HCT116 (cell line): ENCODE results near the gene HMGA1. TPM values are rescaled to one million over a fixed set of nuclear protein-coding genes. Genes with fewer than 3 reads are reported as not detected.

ENCODE experiments used
- ATAC-seq: fragments of 200-7000 bp; cut with Tn5 transposase; 2 replicates; pipeline ENCODE4 v1.9.1; 2020; ENCODE audit warnings: mild to moderate bottlenecking, moderate library complexity
- BruUV-seq: library from RNA; stranded (reverse); fragments of 400-500 nt; replicated peaks from 2 replicates; lab custom pipeline; 2021; lab: Mats Ljungman, UMichigan
- CTCF ChIA-PET: fragments of 300-600 bp; sonication (Branson Sonifier 250); formaldehyde crosslinking; loops from one replicate; lab custom pipeline; 2021; ENCODE audit warnings: antibody characterized with exemption; lab: Charles Lee
- POLR2A ChIA-PET: fragments of 300-600, 350-600 bp; sonication (Branson Sonifier 250); formaldehyde crosslinking; loops from one replicate; lab custom pipeline; 2021; ENCODE audit warnings: antibody characterized with exemption; lab: Charles Lee
- RAD21 ChIA-PET, 2 experiments: fragments of 300-600 bp; sonication (Branson Sonifier 250); formaldehyde crosslinking; loops; one replicate each; lab custom pipeline; 2023; ENCODE audit warnings: low total read pairs in 2 of 2; ENCODE audit not compliant: uncharacterized antibody in 2 of 2, unreplicated experiment in 2 of 2, low non-redundant PET in 1 of 2; lab: Charles Lee
- DNase-seq: peaks from one replicate; pipeline ENCODE4 v3.0.0-alpha.2; 2010; ENCODE audit warnings: low read depth, low spot score
- H2AFZ ChIP-seq: fragments of 200-600 bp; shearing (Covaris generic), sonication (generic); 2 replicates; pipeline ENCODE4 v1.6.1; 2017; ENCODE audit warnings: low read depth, mixed run types, mixed read lengths, antibody characterized with exemption, low read length; ENCODE audit not compliant: poor library complexity, severe bottlenecking
- H3K27ac ChIP-seq: 2 replicates; pipeline ENCODE4 v1.5.1; 2012; ENCODE audit warnings: low read depth, low read length
- H3K27me3 ChIP-seq: fragments of 200-600 bp; sonication (generic); 2 replicates; pipeline ENCODE4 v1.6.1; 2016; ENCODE audit warnings: mixed run types, low read length, mixed read lengths; ENCODE audit not compliant: insufficient read depth
- H3K36me3 ChIP-seq, 2 experiments: fragments of 200-500 bp in 1 of 2; fragments of 200-600 bp in 1 of 2; sonication (Bioruptor generic) in 1 of 2; sonication (generic) in 1 of 2; 2 replicates each; pipeline versions ENCODE4 v1.5.1 to v1.6.1; 2014 to 2016; ENCODE audit warnings: low read length in 2 of 2, inconsistent platforms in 1 of 2, mixed read lengths in 1 of 2, mixed run types in 1 of 2; ENCODE audit not compliant: insufficient read depth in 2 of 2, control insufficient read depth in 1 of 2
- H3K4me1 ChIP-seq, 2 experiments: fragments of 200-600 bp in 1 of 2; sonication (generic) in 1 of 2; 2 replicates each; pipeline versions ENCODE4 v1.5.1 to v1.6.1; 2012 to 2017; ENCODE audit warnings: low read length in 2 of 2, inconsistent platforms in 1 of 2, mild to moderate bottlenecking in 1 of 2, mixed read lengths in 1 of 2, mixed run types in 1 of 2, moderate library complexity in 1 of 2; ENCODE audit not compliant: insufficient read depth in 2 of 2, control insufficient read depth in 1 of 2
- H3K4me2 ChIP-seq: fragments of 200-600 bp; sonication (generic); 2 replicates; pipeline ENCODE4 v1.6.1; 2017; ENCODE audit warnings: mixed run types, low read length, mixed read lengths
- H3K4me3 ChIP-seq, 2 experiments: fragments of 200-600 bp in 1 of 2; sonication (generic) in 1 of 2; replicated peaks in 1 of 2; 2 replicates each; pipeline ENCODE4 v1.5.1; 2011 to 2016; ENCODE audit warnings: low read length in 2 of 2, control low read depth in 1 of 2, low read depth in 1 of 2, mild to moderate bottlenecking in 1 of 2, mixed read lengths in 1 of 2, mixed run types in 1 of 2
- H3K79me2 ChIP-seq: fragments of 200-600 bp; sonication (generic); 2 replicates; pipeline ENCODE4 v1.6.1; 2017; ENCODE audit warnings: mild to moderate bottlenecking, mixed run types, low read length, moderate library complexity, mixed read lengths; ENCODE audit not compliant: insufficient read depth
- H3K9ac ChIP-seq: fragments of 200-600 bp; sonication (generic); 2 replicates; pipeline ENCODE4 v1.6.1; 2016; ENCODE audit warnings: low read length, mixed read lengths
- H3K9me2 ChIP-seq: fragments of 200-600 bp; sonication (generic), shearing (Covaris generic); 2 replicates; pipeline ENCODE4 v1.6.1; 2017; ENCODE audit warnings: mixed run types, mild to moderate bottlenecking, moderate library complexity; ENCODE audit not compliant: insufficient read depth
- H3K9me3 ChIP-seq, 2 experiments: fragments of 200-500 bp in 1 of 2; fragments of 200-600 bp in 1 of 2; sonication (Bioruptor generic) in 1 of 2; sonication (generic) in 1 of 2; 2 replicates each; pipeline ENCODE4 v1.6.1; 2014 to 2017; ENCODE audit warnings: low read length in 2 of 2, mixed read lengths in 2 of 2, inconsistent platforms in 1 of 2, low read depth in 1 of 2, mild to moderate bottlenecking in 1 of 2, mixed run types in 1 of 2, moderate library complexity in 1 of 2; ENCODE audit not compliant: control insufficient read depth in 1 of 2, insufficient read depth in 1 of 2
- H4K20me1 ChIP-seq: fragments of 200-600 bp; sonication (generic), shearing (Covaris generic); 2 replicates; pipeline ENCODE4 v1.6.1; 2017; ENCODE audit warnings: mixed run types, mild to moderate bottlenecking, moderate library complexity; ENCODE audit not compliant: insufficient read depth
- ATF3 ChIP-seq: IDR thresholded peaks from 2 replicates; pipeline ENCODE4 v1.6.1; 2012
- CBX3 ChIP-seq: IDR thresholded peaks from 2 replicates; pipeline ENCODE4 v1.6.1; 2012; ENCODE audit warnings: low read depth
- EGR1 ChIP-seq: IDR thresholded peaks from 2 replicates; pipeline ENCODE4 v1.6.1; 2012; ENCODE audit warnings: low read depth
- EZH2phosphoT487 ChIP-seq: fragments of 200-600 bp; IDR thresholded peaks from 2 replicates; pipeline ENCODE4 v1.6.1; 2018; ENCODE audit warnings: antibody characterized with exemption, borderline replicate concordance
- FOSL1 ChIP-seq: IDR thresholded peaks from 2 replicates; pipeline ENCODE4 v1.6.1; 2012; ENCODE audit warnings: low read depth
- JUND ChIP-seq: IDR thresholded peaks from 2 replicates; pipeline ENCODE4 v1.6.1; 2012
- MAX ChIP-seq: IDR thresholded peaks from 2 replicates; pipeline ENCODE4 v1.6.1; 2012
- POLR2AphosphoS5 ChIP-seq: IDR thresholded peaks from 2 replicates; pipeline ENCODE4 v1.6.1; 2011; ENCODE audit warnings: mild to moderate bottlenecking, low read depth, low read length, moderate library complexity
- REST ChIP-seq: IDR thresholded peaks from 2 replicates; pipeline ENCODE4 v1.6.1; 2012; ENCODE audit warnings: low read depth
- SIN3A ChIP-seq: IDR thresholded peaks from 2 replicates; pipeline ENCODE4 v1.6.1; 2012; ENCODE audit warnings: low read depth
- SP1 ChIP-seq: IDR thresholded peaks from 2 replicates; pipeline ENCODE4 v1.6.1; 2012; ENCODE audit warnings: low read depth
- SRF ChIP-seq: IDR thresholded peaks from 2 replicates; pipeline ENCODE4 v1.6.1; 2012; ENCODE audit warnings: low read depth
- TCF7L2 ChIP-seq: IDR thresholded peaks from 2 replicates; pipeline ENCODE4 v1.7.0; 2011; ENCODE audit warnings: borderline replicate concordance, inconsistent platforms; ENCODE audit not compliant: insufficient read depth, insufficient read length; ENCODE audit errors: extremely low read depth
- ZBTB33 ChIP-seq: IDR thresholded peaks from 2 replicates; pipeline ENCODE4 v1.6.1; 2011; ENCODE audit warnings: mild to moderate bottlenecking, low read length, moderate library complexity; ENCODE audit not compliant: insufficient replicate concordance; ENCODE audit errors: extremely low read depth
- ZFX ChIP-seq: fragments of 450-650 bp; IDR thresholded peaks from 2 replicates; pipeline ENCODE4 v1.6.1; 2017
- ZNF274 ChIP-seq: fragments of 200-500 bp; sonication (Bioruptor generic); IDR thresholded peaks from 2 replicates; pipeline ENCODE4 v1.6.1; 2014; ENCODE audit warnings: mild to moderate bottlenecking, low read depth, low read length, inconsistent platforms
- intact Hi-C: fragments of 100-400 bp; cut with micrococcal nuclease; formaldehyde crosslinking; loops from 2 replicates; pipeline ENCODE4 v1.10.0; 2022
- total RNA-seq: library from RNA; stranded (reverse); gene quantifications from one replicate; pipeline ENCODE4 v1.2.1, GENCODE V29; 2021; ENCODE audit not compliant: unreplicated experiment

Gene HMGA1
- total RNA-seq, 1 experiment from 2014 or later: 2,459 TPM

- TF ChIP-seq REST (no peak), ZBTB33 (no peak), ZNF274 (no peak), ZFX (no peak), SP1 (no peak), EGR1 (no peak), SIN3A (no peak), JUND (no peak)
Measured at GRCh38 chr6:34288581-34288980, 51.9 kb downstream of the HMGA1 start (continued).

GRCh38 chr6:34289137-34289536 lies 52.5 kb downstream of the HMGA1 start:
- H3K4me1 ChIP-seq: no peaks in the 10 kb centered on the region
- no peak overlapping the region for H3K4me2 ChIP-seq
- H3K4me3 ChIP-seq: no peak overlapping the region
- H4K20me1 ChIP-seq: no peaks in the 10 kb centered on the region
- ChIA-PET CTCF (no interaction called here), RAD21 (no interaction called here), POLR2A (no interaction called here)
- no peaks in the 10 kb centered on the region for H3K9me2 ChIP-seq
- H3K27me3 ChIP-seq: no peaks in the 10 kb centered on the region
- DNase-seq: no peak
- no peaks in the 10 kb centered on the region for H3K79me2 ChIP-seq
- H3K9me3 ChIP-seq: no peaks in the 10 kb centered on the region
- no peak overlapping the region for H2AFZ ChIP-seq
- no TSS peak for BruUV-seq
- H3K9ac ChIP-seq: no peak overlapping the region
- ATAC-seq: no peak
- intact Hi-C loops: no loop called here
- no peak overlapping the region for H3K27ac ChIP-seq
- H3K36me3 ChIP-seq: peaks cover 5 to 32% of the 10 kb centered on the region in 2 experiments; a peak in 3 of 4 replicates
- TF ChIP-seq FOSL1 (no peak), SP1 (no peak), CBX3 (no peak), ZNF274 (no peak), POLR2AphosphoS5 (no peak), ZBTB33 (no peak), EZH2phosphoT487 (no peak), TCF7L2 (no peak), MAX (no peak), ATF3 (no peak), JUND (no peak), SRF (no peak)
